ENCODE measurements around the gene SPNS2. TPM values are rescaled to one million over a fixed set of nuclear protein-coding genes. Genes with fewer than 3 reads are reported as not detected.

SPNS2 gene
- total RNA-seq, 1 donor from 2014 or later = not detected

GRCh38 chr17:4487296-4487695 is 11.4 kb upstream of the SPNS2 start:
- Mint-ChIP-seq H3K27me3 (ENCODE audit: unreplicated experiment) (no peaks in the 10 kb centered on the region), H3K4me3 (ENCODE audit: unreplicated experiment) (no peak overlapping the region), H3K4me1 (ENCODE audit: unreplicated experiment) (no peaks in the 10 kb centered on the region), H3K9me3 (ENCODE audit: unreplicated experiment) (no peaks in the 10 kb centered on the region), H3K36me3 (ENCODE audit: unreplicated experiment) (no peaks in the 10 kb centered on the region), H3K27ac (ENCODE audit: unreplicated experiment) (no peak overlapping the region)
- no peak for DNase-seq (ENCODE audit: extremely low spot score, unreplicated experiment)
- no peak for TF ChIP-seq CTCF (IDR thresholded peaks at IDR 0.05)

GRCh38 chr17:4487820-4488716 is 10.6 kb upstream of the SPNS2 start:
- H3K4me3 Mint-ChIP-seq (ENCODE audit: unreplicated experiment) = no peak overlapping the region
- TF ChIP-seq CTCF (IDR thresholded peaks at IDR 0.05) = no peak
- no peaks in the 10 kb centered on the region for H3K9me3 Mint-ChIP-seq (ENCODE audit: unreplicated experiment)
- H3K4me1 Mint-ChIP-seq (ENCODE audit: unreplicated experiment) = no peaks in the 10 kb centered on the region
- no peaks in the 10 kb centered on the region for H3K36me3 Mint-ChIP-seq (ENCODE audit: unreplicated experiment)
- DNase-seq (ENCODE audit: extremely low spot score, unreplicated experiment) = no peak
- no peak overlapping the region for H3K27ac Mint-ChIP-seq (ENCODE audit: unreplicated experiment)
- peaks cover 8% of the 10 kb centered on the region for H3K27me3 Mint-ChIP-seq (ENCODE audit: unreplicated experiment)

DNA sequence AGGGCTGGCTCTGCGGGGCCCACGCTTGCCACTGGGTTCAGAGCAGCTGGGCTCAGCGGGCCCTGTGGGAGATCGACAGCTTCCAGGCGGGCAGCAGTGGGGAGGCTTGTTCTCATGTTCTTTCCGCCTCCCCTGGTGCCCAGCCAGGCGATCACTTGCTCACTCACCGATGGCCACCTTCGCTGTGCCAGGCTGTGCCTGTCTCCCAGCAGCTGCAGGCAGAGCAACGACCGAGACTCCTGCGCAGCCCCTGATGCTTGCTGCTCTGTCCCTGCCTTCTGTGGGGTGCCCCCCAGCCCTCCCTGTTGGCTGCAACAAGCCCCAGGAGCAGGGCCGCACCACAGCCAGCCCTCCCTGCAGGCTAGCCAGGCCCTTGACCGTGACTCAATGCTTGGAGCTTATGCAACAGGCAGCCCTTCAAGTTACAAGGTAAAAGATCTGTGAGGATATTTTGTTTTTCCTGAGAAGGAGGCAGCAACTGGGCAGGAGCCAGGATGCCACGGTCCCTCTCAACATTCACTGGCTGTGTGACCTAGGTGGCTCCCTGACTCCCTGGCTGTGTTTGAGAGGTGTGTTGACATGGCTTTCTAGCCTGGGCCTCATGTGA is 9.6 kb upstream of the SPNS2 start:
- no peaks in the 10 kb centered on the region for H3K36me3 Mint-ChIP-seq (ENCODE audit: unreplicated experiment)
- no peak for TF ChIP-seq CTCF (IDR thresholded peaks at IDR 0.05)
- no peaks in the 10 kb centered on the region for H3K9me3 Mint-ChIP-seq (ENCODE audit: unreplicated experiment)
- H3K27me3 Mint-ChIP-seq (ENCODE audit: unreplicated experiment) = peaks cover 13% of the 10 kb centered on the region
- no peak for DNase-seq (ENCODE audit: extremely low spot score, unreplicated experiment)
- no peaks in the 10 kb centered on the region for H3K4me1 Mint-ChIP-seq (ENCODE audit: unreplicated experiment)
- H3K27ac Mint-ChIP-seq (ENCODE audit: unreplicated experiment) = no peak overlapping the region
- no peak overlapping the region for H3K4me3 Mint-ChIP-seq (ENCODE audit: unreplicated experiment)

- H3K36me3 Mint-ChIP-seq (ENCODE audit: unreplicated experiment) = no peaks in the 10 kb centered on the region
- no peak for DNase-seq (ENCODE audit: extremely low spot score, unreplicated experiment)
- H3K4me1 Mint-ChIP-seq (ENCODE audit: unreplicated experiment) = no peaks in the 10 kb centered on the region
- no peak for TF ChIP-seq CTCF (IDR thresholded peaks at IDR 0.05)
- no peak overlapping the region for H3K4me3 Mint-ChIP-seq (ENCODE audit: unreplicated experiment)
- H3K27ac Mint-ChIP-seq (ENCODE audit: unreplicated experiment) = no peak overlapping the region
- peaks cover 15% of the 10 kb centered on the region for H3K27me3 Mint-ChIP-seq (ENCODE audit: unreplicated experiment)
- H3K9me3 Mint-ChIP-seq (ENCODE audit: unreplicated experiment) = no peaks in the 10 kb centered on the region
Measured at GRCh38 chr17:4490109-4490591, 8.5 kb upstream of the SPNS2 start.

DNA sequence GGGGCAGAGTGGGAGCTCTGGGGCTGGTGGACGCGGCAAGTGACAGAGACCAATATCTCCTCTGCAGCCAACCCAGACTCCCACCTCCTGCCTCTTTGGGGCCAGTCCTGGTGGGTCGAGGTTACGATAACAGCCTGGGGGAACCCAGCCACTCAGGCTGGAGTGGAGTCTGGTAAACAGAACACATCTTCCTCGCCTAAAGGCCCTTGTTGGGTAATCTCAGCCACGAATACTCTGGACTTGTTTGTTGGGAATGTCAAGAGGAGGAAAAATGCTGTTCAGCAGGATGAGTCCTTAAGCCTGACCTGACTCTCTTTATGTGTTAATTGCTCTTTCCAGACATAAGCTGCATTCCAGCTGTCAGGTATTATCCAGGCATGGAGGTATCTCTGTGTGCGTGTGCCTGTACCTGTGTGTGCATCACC is 8.0 kb upstream of the SPNS2 start:
- no peak for DNase-seq (ENCODE audit: extremely low spot score, unreplicated experiment)
- H3K4me1 Mint-ChIP-seq (ENCODE audit: unreplicated experiment) = no peaks in the 10 kb centered on the region
- peaks cover 15% of the 10 kb centered on the region for H3K27me3 Mint-ChIP-seq (ENCODE audit: unreplicated experiment)
- no peak overlapping the region for H3K27ac Mint-ChIP-seq (ENCODE audit: unreplicated experiment)
- H3K36me3 Mint-ChIP-seq (ENCODE audit: unreplicated experiment) = no peaks in the 10 kb centered on the region
- no peaks in the 10 kb centered on the region for H3K9me3 Mint-ChIP-seq (ENCODE audit: unreplicated experiment)
- no peak for TF ChIP-seq CTCF (IDR thresholded peaks at IDR 0.05)
- no peak overlapping the region for H3K4me3 Mint-ChIP-seq (ENCODE audit: unreplicated experiment)

All from osteocyte (in vitro differentiated cells).